Lung (tissue), 12 donors: ENCODE data around the gene SENP3. TPM values are rescaled to one million over a fixed set of nuclear protein-coding genes. Genes with fewer than 3 reads are reported as not detected.

Experiments
- ATAC-seq: fragments of 200-7000 bp; cut with Tn5 transposase; one replicate; pipeline ENCODE4 v1.9.1; 2020; ENCODE audit warnings: moderate number of reproducible peaks; ENCODE audit not compliant: insufficient read depth, low FRiP score
- DNase-seq, 3 donors: peaks; one replicate each; pipeline ENCODE4 v3.0.0-alpha.2; 2013 to 2017
- H3K27ac ChIP-seq, 2 donors: one replicate each; pipeline ENCODE4 v1.5.1; 2013; ENCODE audit warnings: mild to moderate bottlenecking in 2 of 2, moderate library complexity in 2 of 2, control low read depth in 1 of 2, inconsistent platforms in 1 of 2, low read depth in 1 of 2, low read length in 1 of 2
- H3K27me3 ChIP-seq, 3 donors: one replicate each; pipeline ENCODE4 v1.5.1; 2013; ENCODE audit warnings: low read length in 2 of 3; ENCODE audit not compliant: control insufficient read depth in 3 of 3, insufficient read depth in 3 of 3
- H3K36me3 ChIP-seq, 4 donors: one replicate each; pipeline ENCODE4 v1.5.1; 2013; ENCODE audit warnings: low read length in 4 of 4, mild to moderate bottlenecking in 1 of 4, moderate library complexity in 1 of 4; ENCODE audit not compliant: control insufficient read depth in 4 of 4, insufficient read depth in 4 of 4
- H3K4me1 ChIP-seq, 5 donors: one replicate each; pipeline ENCODE4 v1.5.1; 2013; ENCODE audit warnings: low read length in 5 of 5, mild to moderate bottlenecking in 2 of 5, moderate library complexity in 1 of 5; ENCODE audit not compliant: control insufficient read depth in 5 of 5, insufficient read depth in 5 of 5
- H3K4me3 ChIP-seq: one replicate; pipeline ENCODE4 v1.5.1; 2013; ENCODE audit warnings: mild to moderate bottlenecking, control low read depth, moderate library complexity
- H3K9ac ChIP-seq, 2 donors: one replicate each; pipeline ENCODE4 v1.5.1; 2013; ENCODE audit warnings: low read length in 2 of 2, control low read depth in 1 of 2; ENCODE audit not compliant: insufficient read depth in 1 of 2
- H3K9me3 ChIP-seq, 4 donors: one replicate each; pipeline ENCODE4 v1.5.1; 2013; ENCODE audit warnings: low read length in 3 of 4, mild to moderate bottlenecking in 1 of 4, moderate library complexity in 1 of 4; ENCODE audit not compliant: control insufficient read depth in 4 of 4, insufficient read depth in 3 of 4
- CTCF ChIP-seq: IDR thresholded peaks from 2 replicates; pipeline ENCODE4 v1.5.1; 2012; ENCODE audit warnings: mild to moderate bottlenecking; ENCODE audit errors: control extremely low read depth, extremely low read depth
- WGBS, 2 donors: extraction: QIAGEN DNeasy Blood & Tissue Kit; methylation state at CpG; one replicate each; pipeline ENCODE4 v1.1.7; 2013; 5-methylcytosine and 5-hydroxymethylcytosine counted together
- polyA plus RNA-seq, 2 donors: library from polyadenylated mRNA; stranded (reverse); fragments of 200-250 nt; gene quantifications; one replicate each; pipeline ENCODE4 v1.2.1, GENCODE V29; 2013
- total RNA-seq, 2 donors: library from RNA; depleted of rRNA in 1 of 2; stranded (reverse); fragments of >200 nt in 1 of 2; gene quantifications; one replicate each; pipeline ENCODE4 v1.2.1, GENCODE V29; 2014 to 2021
- donor health status: control.
- donor health status: control.
- donor health status: Bipolar disorder and iron deficiency.
- donor health status: healthy.
- donor health status: DM: yes; HTN: yes; CAD: no.

Gene SENP3
- total and polyA plus RNA-seq, 4 donors, result 34.0 to 54.4 (median 48.6) TPM

- H3K4me1 ChIP-seq, result peaks cover 7 to 29% (median 9%) of the 10 kb centered on the region in 5 donors
- WGBS, 2 donors, result 22 to 35% methylated on average over 15 of the region's 15 CpGs
- H3K9ac ChIP-seq, result peak overlapping the region; percentile 33 to 77
- H3K9me3 ChIP-seq, result peaks cover 0 to 2% (median 0%) of the 10 kb centered on the region in 4 donors
- TF ChIP-seq CTCF, result no peak
- H3K27ac ChIP-seq, result peak overlapping the region; percentile 14 to 83
- ATAC-seq, result no peak
- DNase-seq, result peak in 1 of 3 donors; percentile 23
- peaks cover 40 to 63% (median 55%) of the 10 kb centered on the region in 4 donors for H3K36me3 ChIP-seq
- peak overlapping the region; percentile 76 for H3K4me3 ChIP-seq
- H3K27me3 ChIP-seq, result no peaks in the 10 kb centered on the region
Measured at GRCh38 chr17:7574176-7574953, 12.6 kb downstream of the SENP3 start.

GRCh38 chr17:7575481-7575883 lies 13.8 kb downstream of the SENP3 start:
- H3K9me3 ChIP-seq, result peaks cover 0 to 2% (median 0%) of the 10 kb centered on the region in 4 donors
- no peak overlapping the region for H3K4me3 ChIP-seq
- H3K27ac ChIP-seq, result peak overlapping the region in 1 of 2 donors; percentile 52
- no peaks in the 10 kb centered on the region for H3K27me3 ChIP-seq
- H3K4me1 ChIP-seq, result peaks cover 7 to 34% (median 12%) of the 10 kb centered on the region in 5 donors
- no peak for TF ChIP-seq CTCF
- no peak for ATAC-seq
- WGBS, 2 donors, result 63 to 91% methylated on average over 1 of the region's 1 CpG
- no peak overlapping the region for H3K9ac ChIP-seq
- H3K36me3 ChIP-seq, result peaks cover 40 to 59% (median 51%) of the 10 kb centered on the region in 4 donors
- DNase-seq, result no peak

- no peak for DNase-seq
- WGBS, 2 donors, result 75 to 78% methylated on average over 7 of the region's 7 CpGs
- Histone ChIP-seq H3K9ac (no peak overlapping the region), H3K4me3 (no peak overlapping the region), H3K36me3 (peaks cover 40 to 54% (median 53%) of the 10 kb centered on the region in 4 donors), H3K9me3 (peaks cover 0 to 2% (median 0%) of the 10 kb centered on the region in 4 donors), H3K4me1 (peaks cover 7 to 34% (median 12%) of the 10 kb centered on the region in 5 donors), H3K27me3 (no peaks in the 10 kb centered on the region), H3K27ac (no peak overlapping the region)
- TF ChIP-seq CTCF, result no peak
- ATAC-seq, result no peak
Measured at GRCh38 chr17:7575959-7576358, 14.2 kb downstream of the SENP3 start.
